Renal pelvis (tissue), 4 donors: ENCODE results near the gene SLC35E2B. TPM values are rescaled to one million over a fixed set of nuclear protein-coding genes. Genes with fewer than 3 reads are reported as not detected.
"Not testable (repeated sequence)": the region's sequence is repeated elsewhere in the genome, so short reads cannot be mapped to it uniquely, and the experiment has no call there.

Experiments
- DNase-seq: peaks from one replicate; pipeline ENCODE4 v3.0.0-alpha.2; 2013
- polyA plus RNA-seq, 3 donors: library from polyadenylated mRNA; unstranded; fragments of 120-200 nt; gene quantifications; one replicate each; pipeline ENCODE4 v1.2.1, GENCODE V29; 2013; ENCODE audit not compliant: insufficient read length in 3 of 3

The SLC35E2B gene
- polyA plus RNA-seq, 3 donors = 64.0 to 97.8 (median 91.0) TPM

- DNase-seq = not testable (repeated sequence)
Observed at GRCh38 chr1:1707897-1708296, 15.3 kb upstream of the SLC35E2B start.

DNA sequence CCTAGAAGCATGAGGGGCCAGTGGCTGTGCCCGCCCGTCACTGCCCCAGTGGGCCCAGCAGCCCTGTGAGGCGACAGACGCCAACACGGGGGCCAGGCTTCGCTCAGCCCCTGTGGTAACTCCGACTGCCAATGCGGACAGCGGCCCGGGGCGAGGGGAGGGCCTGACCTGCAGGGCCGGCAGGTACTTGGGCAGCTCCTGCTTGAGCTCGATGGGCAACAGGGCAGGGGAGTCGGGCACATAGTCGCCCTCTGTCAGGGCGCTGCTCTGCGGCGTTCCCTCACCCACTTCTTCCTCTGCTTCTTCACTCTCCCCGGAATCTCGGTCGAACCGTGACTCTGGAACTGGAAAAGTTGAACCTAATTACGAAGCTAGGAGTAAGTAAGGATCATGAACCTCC, 14.6 kb upstream of the SLC35E2B start:
- not testable (repeated sequence) for DNase-seq

DNA sequence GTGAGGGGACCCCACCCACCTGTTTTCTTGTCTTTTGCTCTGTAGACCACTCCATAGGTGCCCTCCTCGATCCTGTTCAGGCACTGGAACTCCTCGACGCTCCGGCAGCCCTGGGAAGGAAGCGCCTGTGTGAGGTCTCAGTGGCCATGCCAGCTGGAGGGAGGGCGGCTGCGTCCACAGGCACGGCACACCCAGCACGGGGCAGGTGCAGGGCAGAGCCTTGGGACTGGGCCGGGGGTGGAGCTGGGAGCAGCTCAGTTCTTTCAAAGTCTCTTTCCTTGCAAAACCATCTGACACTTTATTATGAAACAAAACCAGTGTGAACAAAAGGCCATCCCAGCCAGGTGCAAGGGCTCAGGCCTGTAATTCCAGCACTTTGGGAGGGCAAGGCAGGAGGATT, 13.0 kb upstream of the SLC35E2B start:
- not testable (repeated sequence) for DNase-seq

- not testable (repeated sequence) for DNase-seq
Observed at GRCh38 chr1:1704284-1704957, 11.8 kb upstream of the SLC35E2B start.

DNA sequence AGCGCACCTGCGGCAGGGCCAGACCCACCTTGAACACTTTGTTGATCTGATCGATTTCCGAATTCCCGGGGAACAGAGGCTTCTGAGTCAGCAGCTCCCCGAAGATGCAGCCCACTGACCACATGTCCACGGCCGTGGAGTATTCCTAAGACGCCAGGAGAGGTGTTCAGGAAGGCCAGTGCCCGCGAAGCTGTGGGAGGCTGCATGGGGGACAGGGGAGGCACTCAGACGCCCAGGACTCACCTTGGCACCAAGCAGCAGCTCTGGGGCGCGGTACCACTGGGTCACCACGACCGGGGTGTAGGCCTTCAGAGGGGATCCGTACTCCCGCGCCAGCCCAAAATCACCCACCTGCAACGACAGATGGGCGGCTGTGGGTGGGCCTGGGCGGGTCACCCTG, 11.2 kb upstream of the SLC35E2B start:
- no peak for DNase-seq

- not testable (repeated sequence) for DNase-seq
Observed at GRCh38 chr1:1702506-1702905, 9.9 kb upstream of the SLC35E2B start.

DNA sequence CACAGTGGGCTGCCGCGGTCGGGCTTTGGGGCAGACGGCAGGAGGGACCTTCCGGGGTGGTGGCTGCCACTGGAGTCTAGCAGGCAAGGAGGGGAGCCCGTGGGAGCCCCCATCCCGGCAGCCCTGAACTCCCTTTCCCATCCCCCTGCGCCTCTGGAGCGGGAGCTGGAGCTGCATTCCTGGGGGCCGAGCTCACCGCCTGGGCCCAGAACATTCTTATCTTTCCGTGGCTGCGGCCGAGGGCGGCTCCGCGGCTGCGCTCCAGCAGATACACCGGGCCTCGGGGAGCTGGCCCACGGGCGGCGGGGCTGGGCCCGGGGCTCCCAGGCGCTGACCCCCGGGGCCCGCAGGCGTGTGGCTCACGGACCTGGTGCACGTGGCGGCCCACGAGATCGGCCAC, 8.0 kb upstream of the SLC35E2B start:
- DNase-seq = not testable (repeated sequence)

- DNase-seq = not testable (repeated sequence)
Observed at GRCh38 chr1:1700067-1700466, 7.5 kb upstream of the SLC35E2B start.

DNA sequence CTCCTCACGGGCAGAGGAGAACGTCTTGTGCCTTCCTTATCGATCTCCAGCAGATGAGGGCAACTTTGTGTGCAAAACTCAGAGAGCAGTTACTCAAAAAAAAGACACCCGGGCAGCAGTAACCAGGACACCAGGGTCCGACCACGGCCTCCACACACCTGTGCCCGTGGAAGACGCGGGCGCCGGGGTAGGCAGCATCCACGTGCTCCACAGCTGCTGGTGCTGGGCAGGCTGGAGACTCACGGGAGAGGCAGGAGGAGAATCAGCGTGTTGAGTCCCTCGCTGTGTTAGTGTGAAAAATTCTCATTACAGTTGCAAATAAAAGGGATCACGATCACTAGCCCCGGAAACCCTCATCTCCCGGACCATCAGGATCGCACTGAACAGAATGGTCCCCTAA, 6.5 kb upstream of the SLC35E2B start:
- DNase-seq = not testable (repeated sequence)

DNA sequence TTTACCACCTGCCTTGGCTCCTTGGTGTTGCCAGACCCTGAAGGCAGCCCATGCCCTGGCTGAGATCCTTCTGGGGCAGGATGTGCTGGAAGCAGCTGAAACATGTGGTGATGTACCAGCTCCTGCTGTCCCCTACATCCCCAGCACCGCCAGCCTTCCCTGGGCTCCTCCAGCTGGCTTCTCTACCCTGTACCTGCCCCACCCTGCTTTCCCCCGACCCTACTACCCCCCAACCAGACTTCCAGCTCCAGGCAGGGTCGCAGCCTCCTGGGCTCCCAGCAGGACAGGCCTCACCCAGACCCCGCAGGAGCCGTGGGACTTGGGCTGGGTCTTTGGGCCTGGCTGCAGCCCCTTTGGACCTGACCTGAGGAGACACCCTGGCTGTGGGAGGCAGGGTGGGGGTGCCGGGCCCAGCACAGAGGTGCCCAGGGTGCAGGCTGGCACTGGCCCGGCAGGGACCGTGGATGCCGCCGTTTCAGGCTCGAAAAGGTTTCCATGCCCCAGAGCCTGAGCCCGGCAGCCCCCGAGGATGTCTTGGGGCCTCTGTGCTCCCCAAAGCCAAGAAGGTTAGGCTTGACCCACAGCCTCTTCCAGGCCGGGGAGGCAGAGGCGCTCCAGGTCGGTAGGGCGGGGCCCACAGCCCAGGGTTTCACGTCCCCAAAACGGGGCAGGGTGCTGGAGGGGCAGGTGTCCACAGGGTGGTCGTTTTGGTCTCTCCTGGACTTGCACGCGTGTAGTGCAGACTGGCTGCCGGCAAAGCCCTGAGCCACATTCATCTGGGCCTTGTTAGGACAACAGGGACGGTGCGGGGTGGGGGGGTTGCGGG, 5.0 kb upstream of the SLC35E2B start:
- not testable (repeated sequence) for DNase-seq

DNA sequence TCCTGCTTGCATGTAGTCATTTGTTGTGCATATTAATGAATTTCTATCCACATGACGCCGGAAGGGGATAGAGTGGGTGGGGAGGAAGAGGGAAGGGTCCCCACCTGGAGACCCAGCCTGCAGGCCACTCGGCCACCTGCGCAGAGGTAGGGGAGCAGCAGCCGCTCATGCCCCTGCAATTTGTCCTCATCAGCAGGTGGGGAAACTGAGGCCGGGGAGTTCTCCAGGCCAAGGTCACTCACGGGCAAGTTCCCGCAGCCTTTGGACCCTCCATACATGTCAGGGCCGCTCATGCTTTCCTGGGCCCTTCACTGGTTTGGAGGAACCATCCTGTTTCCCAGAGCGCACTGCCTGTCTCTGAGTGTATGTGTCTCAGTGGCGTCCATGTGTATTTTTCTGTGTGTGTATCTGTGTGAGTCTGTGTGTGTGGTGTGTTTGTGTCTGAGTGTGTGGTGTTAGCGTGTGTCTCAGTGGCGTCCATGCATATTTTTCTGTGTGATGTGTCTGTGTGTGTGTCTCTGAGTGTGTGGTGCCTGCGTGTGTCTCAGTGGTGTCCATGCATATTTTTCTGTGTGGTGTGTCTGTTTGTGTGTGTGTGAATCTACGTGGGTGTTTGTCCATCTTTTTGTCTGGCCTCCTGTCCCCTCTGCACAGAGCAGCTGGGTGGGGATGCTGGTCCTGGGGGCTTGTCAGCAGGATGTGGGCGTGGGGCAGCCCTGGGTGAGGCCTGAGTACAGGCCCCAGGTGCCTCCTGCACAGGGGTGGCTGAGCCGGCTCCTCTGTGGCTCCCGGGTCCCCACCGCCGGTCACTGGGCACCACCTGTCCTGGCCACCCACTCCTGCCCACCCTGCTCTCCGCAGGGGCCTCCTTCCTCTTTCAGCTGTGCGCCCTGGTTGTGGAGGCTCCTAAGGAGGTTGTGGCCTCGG, 4.1 kb upstream of the SLC35E2B start:
- not testable (repeated sequence) for DNase-seq

DNA sequence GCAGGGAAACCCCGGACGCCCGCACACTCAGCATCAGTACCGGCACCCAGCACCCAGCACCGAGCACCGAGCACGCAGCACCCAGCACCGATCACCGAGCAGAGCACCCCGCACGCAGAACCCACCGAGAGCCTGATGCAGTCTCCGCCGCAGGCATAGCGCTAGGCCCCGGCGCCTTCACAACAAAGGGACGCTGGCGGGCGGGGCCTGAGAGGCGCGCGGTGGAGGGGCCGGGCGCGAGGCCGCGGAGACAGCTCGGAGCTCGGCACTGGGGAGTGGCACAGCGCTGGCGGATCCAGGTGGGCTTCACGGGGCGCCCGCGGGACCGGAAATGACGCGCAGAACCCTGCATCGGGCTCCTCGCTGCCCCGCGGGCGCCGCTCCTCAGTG, 276 bp downstream of the SLC35E2B start:
- peak; percentile 46 for DNase-seq

GRCh38 chr1:1691443-1691842, 1.2 kb downstream of the SLC35E2B start:
- not testable (repeated sequence) for DNase-seq

- not testable (repeated sequence) for DNase-seq
Observed at GRCh38 chr1:1689526-1689925, 3.1 kb downstream of the SLC35E2B start.

GRCh38 chr1:1687846-1688245, 4.7 kb downstream of the SLC35E2B start:
- DNase-seq = no peak

DNA sequence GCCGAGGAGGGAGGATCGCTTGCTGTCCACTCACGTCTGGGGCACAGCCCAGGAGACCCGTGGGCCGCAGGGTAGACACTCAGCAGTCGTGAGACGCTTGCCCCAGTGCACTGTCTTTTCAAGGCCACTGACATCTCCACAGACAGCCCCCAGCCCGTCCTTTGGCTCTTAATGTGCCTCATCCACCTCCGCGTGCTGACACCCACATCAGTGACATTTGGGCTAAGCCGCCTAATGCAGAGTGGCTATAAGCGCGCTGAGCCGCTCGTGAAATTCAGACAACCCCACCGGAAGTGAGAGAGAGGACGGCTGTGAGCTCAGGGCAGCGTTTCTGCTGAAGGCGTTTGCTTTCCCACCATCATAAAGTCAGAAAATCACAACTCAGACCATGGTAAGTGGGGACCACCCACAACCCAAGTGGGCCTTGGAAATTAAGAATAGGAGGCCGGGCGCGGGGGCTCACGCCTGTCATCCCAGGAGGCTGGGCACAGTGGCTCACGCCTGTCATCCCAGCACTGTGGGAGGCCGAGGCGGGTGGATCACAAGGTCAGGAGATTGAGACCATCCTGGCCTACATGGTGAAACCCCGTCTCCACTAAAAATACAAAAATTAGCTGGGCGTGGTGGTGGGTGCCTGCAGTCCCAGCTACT, 8.4 kb downstream of the SLC35E2B start:
- DNase-seq = no peak

DNA sequence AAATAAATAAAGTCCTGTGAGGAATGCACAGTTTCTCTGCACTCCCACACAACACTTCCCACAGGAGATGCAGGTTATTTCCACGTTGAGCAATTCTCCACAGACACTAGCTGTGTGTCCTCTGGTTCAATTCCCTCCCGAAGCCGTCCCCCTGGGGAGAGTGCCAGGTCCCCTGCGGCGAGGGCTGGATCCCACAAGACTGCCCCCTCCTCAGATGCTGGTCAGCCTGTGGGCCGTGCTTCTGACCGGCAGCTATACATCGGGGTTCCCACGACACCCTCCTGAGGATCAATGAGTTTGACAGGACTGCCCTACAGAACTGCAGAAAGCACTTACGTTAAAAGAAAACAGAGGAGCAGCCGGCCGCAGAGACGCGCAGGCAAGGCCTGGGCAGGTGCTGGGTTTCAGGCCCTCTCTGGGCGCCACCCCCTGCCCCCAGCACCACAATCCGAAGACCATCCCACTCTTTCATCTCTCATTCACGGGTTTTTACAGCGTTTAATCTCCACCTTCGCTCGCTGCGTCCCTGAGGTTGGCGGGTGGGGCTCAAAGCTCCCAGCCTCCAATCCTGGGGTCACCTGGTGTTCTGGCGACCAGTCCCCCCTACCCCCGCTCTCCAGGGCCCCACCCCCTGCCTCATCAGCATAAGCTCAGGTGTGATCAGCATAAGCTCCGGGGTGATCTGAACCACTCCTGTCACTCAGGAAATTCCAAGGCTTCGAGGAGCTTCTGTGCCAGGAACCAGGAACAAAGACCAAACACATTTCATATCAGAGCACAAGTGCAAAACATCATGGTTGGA, 9.3 kb downstream of the SLC35E2B start:
- no peak for DNase-seq

DNA sequence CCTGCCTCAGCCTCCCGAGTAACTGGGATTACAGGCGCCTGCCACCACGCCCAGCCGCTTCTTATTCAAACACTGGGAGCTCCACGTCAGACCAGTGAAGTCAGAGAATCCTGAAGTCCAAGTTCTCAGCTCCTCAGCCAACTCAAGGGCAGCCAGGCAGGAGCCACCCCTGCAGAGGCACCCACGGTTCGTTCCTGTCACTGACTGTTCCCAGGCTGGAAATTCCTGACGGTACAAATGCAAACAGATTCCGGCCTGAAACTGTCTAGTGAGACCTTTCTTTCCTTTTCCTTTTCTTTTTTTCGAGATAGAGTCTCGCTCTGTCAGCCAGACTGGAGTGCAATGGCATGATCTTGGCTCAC, 11.7 kb downstream of the SLC35E2B start:
- DNase-seq = no peak

GRCh38 chr1:1680031-1680911, 12.3 kb downstream of the SLC35E2B start:
- no peak for DNase-seq
